CD4-positive, alpha-beta T cell treated with Interleukin-6 for 4 hours (primary cell): Measurements from ENCODE around the gene ASB13.
"Not testable (repeated sequence)": the region's sequence is repeated elsewhere in the genome, so short reads cannot be mapped to it uniquely, and the experiment has no call there.

Experiments
- DNase-seq: peaks from one replicate; pipeline ENCODE4 v3.0.0-alpha.2; 2020; ENCODE audit warnings: mixed read lengths

ASB13 gene

GRCh38 chr10:5604236-5604925 lies 62.0 kb downstream of the ASB13 start:
- DNase-seq, result no peak

GRCh38 chr10:5603848-5604170 lies 62.6 kb downstream of the ASB13 start:
- no peak for DNase-seq

- DNase-seq, result no peak
These were observed 63.1 kb downstream of the ASB13 start for GRCh38 chr10:5603091-5603847.

GRCh38 chr10:5601826-5602495 lies 64.4 kb downstream of the ASB13 start:
- no peak for DNase-seq

GRCh38 chr10:5600908-5601307 lies 65.5 kb downstream of the ASB13 start:
- DNase-seq, result no peak

- DNase-seq, result no peak
These were observed 66.5 kb downstream of the ASB13 start for GRCh38 chr10:5599613-5600520.

GRCh38 chr10:5598085-5598690 lies 68.2 kb downstream of the ASB13 start:
- no peak for DNase-seq

GRCh38 chr10:5596611-5597341 lies 69.6 kb downstream of the ASB13 start:
- DNase-seq, result no peak

GRCh38 chr10:5595994-5596471 lies 70.4 kb downstream of the ASB13 start:
- no peak for DNase-seq

GRCh38 chr10:5595591-5595990 lies 70.8 kb downstream of the ASB13 start:
- DNase-seq, result no peak

- no peak for DNase-seq
These were observed 71.3 kb downstream of the ASB13 start for GRCh38 chr10:5595095-5595494.

GRCh38 chr10:5594271-5595049 lies 71.9 kb downstream of the ASB13 start:
- no peak for DNase-seq

- DNase-seq, result not testable (repeated sequence)
These were observed 73.0 kb downstream of the ASB13 start for GRCh38 chr10:5593347-5593746.

GRCh38 chr10:5592070-5592469 lies 74.3 kb downstream of the ASB13 start:
- no peak for DNase-seq

GRCh38 chr10:5591336-5591824 lies 75.0 kb downstream of the ASB13 start:
- no peak for DNase-seq

GRCh38 chr10:5590816-5591215 lies 75.6 kb downstream of the ASB13 start:
- DNase-seq, result no peak

- DNase-seq, result no peak
These were observed 76.5 kb downstream of the ASB13 start for GRCh38 chr10:5589661-5590511.

GRCh38 chr10:5589011-5589660 lies 77.3 kb downstream of the ASB13 start:
- no peak for DNase-seq
